CD4-positive, CD25-positive, alpha-beta regulatory T cell (primary cell): Measurements from ENCODE around the gene AKIRIN2. TPM values are rescaled to one million over a fixed set of nuclear protein-coding genes. Genes with fewer than 3 reads are reported as not detected.
A peak's percentile ranks its signal among the peaks of the same experiment; 100 is the strongest.

Source experiments
- ATAC-seq, 2 donors: fragments of 150-1000 bp; cut with Tn5 transposase; one replicate each; pipeline ENCODE4 v1.10.0; 2021; ENCODE audit warnings: low read depth in 2 of 2, moderate number of reproducible peaks in 2 of 2, moderate library complexity in 1 of 2
- DNase-seq, 3 donors: peaks; one replicate each; pipeline versions ENCODE4 v3.0.0 to v3.0.0-alpha.2; 2012 to 2022; ENCODE audit warnings: mixed read lengths in 1 of 3
- H3K27ac ChIP-seq: one replicate; pipeline ENCODE4 v1.7.0; 2013; ENCODE audit warnings: mild to moderate bottlenecking, low read length; ENCODE audit not compliant: insufficient read depth, poor library complexity, severe bottlenecking
- H3K27me3 ChIP-seq: one replicate; pipeline ENCODE4 v1.7.0; 2013; ENCODE audit warnings: low read length; ENCODE audit not compliant: control insufficient read depth, insufficient read depth
- H3K36me3 ChIP-seq: one replicate; pipeline ENCODE4 v1.7.0; 2013; ENCODE audit warnings: mild to moderate bottlenecking, low read length, moderate library complexity; ENCODE audit not compliant: control insufficient read depth, insufficient read depth
- H3K4me1 ChIP-seq: 2 replicates; pipeline ENCODE4 v1.7.0; 2013; ENCODE audit warnings: mild to moderate bottlenecking, low read length; ENCODE audit not compliant: insufficient read depth, control insufficient read depth, poor library complexity, severe bottlenecking
- H3K4me3 ChIP-seq: one replicate; pipeline ENCODE4 v1.7.0; 2013; ENCODE audit warnings: low read depth, mild to moderate bottlenecking, low read length, moderate library complexity
- H3K9me3 ChIP-seq, 2 experiments: 1 replicate in 1 of 2; 2 replicates in 1 of 2; pipeline ENCODE4 v1.7.0; 2013; ENCODE audit warnings: low read length in 2 of 2, mild to moderate bottlenecking in 1 of 2, moderate library complexity in 1 of 2; ENCODE audit not compliant: control insufficient read depth in 2 of 2
- H3K27ac Mint-ChIP-seq, 3 donors: one replicate each; pipeline ENCODE4 v1.8.0; 2020 to 2022; ENCODE audit warnings: mild to moderate bottlenecking in 3 of 3, mixed read lengths in 3 of 3, moderate library complexity in 2 of 3
- H3K27me3 Mint-ChIP-seq: one replicate; pipeline ENCODE4 v1.8.0; 2022; ENCODE audit warnings: mild to moderate bottlenecking, mixed read lengths
- H3K36me3 Mint-ChIP-seq: one replicate; pipeline ENCODE4 v1.8.0; 2020; ENCODE audit warnings: mixed read lengths
- H3K4me1 Mint-ChIP-seq, 4 donors: one replicate each; pipeline ENCODE4 v1.8.0; 2020 to 2022; ENCODE audit warnings: mixed read lengths in 4 of 4, mild to moderate bottlenecking in 1 of 4
- H3K4me3 Mint-ChIP-seq, 4 donors: one replicate each; pipeline ENCODE4 v1.8.0; 2020 to 2022; ENCODE audit warnings: mild to moderate bottlenecking in 4 of 4, mixed read lengths in 4 of 4, moderate library complexity in 3 of 4
- H3K9me3 Mint-ChIP-seq, 7 donors: one replicate each; pipeline ENCODE4 v1.8.0; 2020 to 2022; ENCODE audit warnings: mixed read lengths in 7 of 7, mild to moderate bottlenecking in 3 of 7, moderate library complexity in 2 of 7
- polyA plus RNA-seq, 4 donors: library from polyadenylated mRNA; unstranded; fragments of 300-500 nt; fragmentation: Illumina TruSeq; gene quantifications; one replicate each; pipeline ENCODE4 v1.2.3, GENCODE V29; 2021
- total RNA-seq: library from RNA; stranded (reverse); gene quantifications from one replicate; pipeline ENCODE4 v1.2.3, GENCODE V29; 2022

AKIRIN2 gene
- total and polyA plus RNA-seq, 5 donors from 2014 or later = 47.7 to 119 (median 50.3) TPM

DNA sequence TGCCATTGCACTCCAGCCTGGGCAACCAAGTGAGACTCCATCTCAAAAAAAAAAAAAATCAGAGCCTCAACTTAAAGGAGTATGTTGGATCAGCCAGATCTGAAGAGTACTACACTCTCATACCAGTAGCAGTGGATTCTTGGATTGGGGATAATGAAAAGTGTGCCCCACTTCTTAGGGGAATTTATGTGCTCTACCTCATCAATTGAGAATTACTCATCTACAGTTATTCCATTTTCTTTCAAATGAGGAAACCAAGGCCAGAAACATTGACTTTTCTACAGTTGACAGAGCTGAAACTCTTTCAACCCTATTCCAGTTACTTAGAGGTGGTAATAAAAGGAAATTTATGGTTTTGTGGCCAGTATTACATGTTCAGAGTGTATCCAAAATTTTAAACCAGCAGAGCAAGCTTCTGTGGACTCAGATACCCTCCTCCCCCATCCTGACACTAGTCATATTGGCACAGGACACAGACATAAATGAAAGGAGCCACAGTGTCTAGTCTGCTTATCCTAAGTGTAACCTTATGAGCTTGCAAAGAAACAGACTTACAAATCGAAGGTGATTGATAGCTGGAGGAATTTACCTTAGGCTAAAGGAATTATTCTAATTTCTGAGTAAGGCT, 60.9 kb downstream of the AKIRIN2 start:
- Histone ChIP-seq H3K9me3 (no peaks in the 10 kb centered on the region), H3K27me3 (no peaks in the 10 kb centered on the region), H3K4me1 (peaks cover 4% of the 10 kb centered on the region), H3K36me3 (peaks cover 25% of the 10 kb centered on the region), H3K4me3 (no peak overlapping the region), H3K27ac (no peak overlapping the region)
- ATAC-seq (no peak), DNase-seq (no peak)
- no peaks in the 10 kb centered on the region for H3K9me3 Mint-ChIP-seq
- H3K4me1 Mint-ChIP-seq = peaks cover 4 to 24% (median 12%) of the 10 kb centered on the region in 4 donors
- no peak overlapping the region for H3K4me3 Mint-ChIP-seq
- H3K36me3 Mint-ChIP-seq = peaks cover 30% of the 10 kb centered on the region
- H3K27ac Mint-ChIP-seq = no peak overlapping the region
- no peaks in the 10 kb centered on the region for H3K27me3 Mint-ChIP-seq

DNA sequence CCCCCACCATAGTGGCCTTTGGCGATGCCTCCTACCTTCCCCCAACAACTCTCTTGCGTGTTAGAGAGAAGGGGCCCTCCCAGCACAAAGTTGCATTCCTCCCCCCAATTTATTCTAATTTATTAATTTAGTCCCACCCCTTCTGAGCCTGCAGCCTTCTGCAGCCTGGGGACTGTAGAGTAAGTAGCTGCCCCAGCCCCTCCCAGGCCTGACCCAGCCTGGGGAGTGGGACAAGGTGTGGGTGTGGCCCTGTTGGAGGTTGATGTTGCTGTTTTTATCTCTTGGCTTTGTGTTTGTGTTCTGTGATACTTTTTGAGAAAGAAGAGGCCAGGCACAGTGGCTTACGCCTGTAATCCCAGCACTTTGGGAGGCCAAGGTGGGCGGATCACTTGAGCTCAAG, 62.7 kb downstream of the AKIRIN2 start:
- peaks cover 39% of the 10 kb centered on the region for H3K36me3 Mint-ChIP-seq
- H3K4me3 ChIP-seq = no peak overlapping the region
- no peaks in the 10 kb centered on the region for H3K4me1 ChIP-seq
- H3K27me3 Mint-ChIP-seq = no peaks in the 10 kb centered on the region
- no peaks in the 10 kb centered on the region for H3K27me3 ChIP-seq
- no peak overlapping the region for H3K27ac Mint-ChIP-seq
- peaks cover 0 to 12% (median 2%) of the 10 kb centered on the region in 4 donors for H3K4me1 Mint-ChIP-seq
- H3K4me3 Mint-ChIP-seq = no peak overlapping the region
- no peak overlapping the region for H3K27ac ChIP-seq
- H3K36me3 ChIP-seq = peaks cover 29% of the 10 kb centered on the region
- ATAC-seq (no peak), DNase-seq (no peak)
- H3K9me3 Mint-ChIP-seq = no peaks in the 10 kb centered on the region
- no peaks in the 10 kb centered on the region for H3K9me3 ChIP-seq

DNA sequence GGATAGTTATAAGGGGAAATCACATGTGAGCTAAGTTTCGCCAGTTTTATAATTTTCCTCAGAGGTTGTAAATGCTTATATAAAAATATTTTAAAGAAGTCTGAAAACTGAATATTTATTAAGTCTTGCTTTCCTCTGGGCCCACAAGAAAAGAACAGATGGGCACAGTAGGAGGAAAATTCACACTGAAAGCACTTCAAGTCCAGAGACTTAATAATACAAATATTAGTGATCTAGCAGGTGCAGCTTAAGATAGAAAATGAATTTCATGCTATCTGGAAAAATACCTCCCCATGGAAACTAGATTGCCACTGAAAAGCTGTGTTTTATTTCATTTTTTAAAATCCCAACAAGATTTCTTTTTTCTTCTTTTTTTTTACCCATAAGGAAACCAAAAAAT, 64.9 kb downstream of the AKIRIN2 start:
- H3K4me3 ChIP-seq = no peak overlapping the region
- Mint-ChIP-seq H3K9me3 (no peaks in the 10 kb centered on the region), H3K27me3 (no peaks in the 10 kb centered on the region), H3K4me3 (no peak overlapping the region), H3K27ac (no peak overlapping the region), H3K4me1 (peaks cover 0 to 11% (median 2%) of the 10 kb centered on the region in 4 donors), H3K36me3 (peaks cover 42% of the 10 kb centered on the region)
- H3K4me1 ChIP-seq = no peaks in the 10 kb centered on the region
- DNase-seq (no peak), ATAC-seq (no peak)
- H3K27ac ChIP-seq = no peak overlapping the region
- peaks cover 36% of the 10 kb centered on the region for H3K36me3 ChIP-seq
- H3K9me3 ChIP-seq = no peaks in the 10 kb centered on the region
- H3K27me3 ChIP-seq = no peaks in the 10 kb centered on the region

DNA sequence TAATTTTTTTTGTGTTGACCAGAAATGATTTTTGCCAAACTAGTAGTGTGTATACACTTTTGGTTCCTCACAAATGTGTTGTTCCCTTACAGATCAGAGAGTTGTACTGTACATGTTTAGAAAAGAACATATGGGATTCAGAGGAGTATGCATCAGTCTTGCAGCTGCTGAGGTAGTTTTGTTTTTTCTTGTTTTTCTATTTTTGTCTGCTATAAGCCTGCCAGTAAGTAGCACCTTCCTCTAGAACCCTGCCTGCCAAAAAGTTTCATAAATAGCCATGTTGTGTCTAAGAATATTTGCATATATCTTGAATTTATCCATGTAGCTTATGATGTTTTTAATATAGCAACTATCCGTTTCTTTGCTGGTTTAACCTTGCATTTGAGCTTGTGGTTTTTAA, 65.7 kb downstream of the AKIRIN2 start:
- H3K4me3 Mint-ChIP-seq = no peak overlapping the region
- no peaks in the 10 kb centered on the region for H3K4me1 ChIP-seq
- ATAC-seq = no peak
- H3K36me3 ChIP-seq = peaks cover 36% of the 10 kb centered on the region
- no peaks in the 10 kb centered on the region for H3K9me3 ChIP-seq
- H3K36me3 Mint-ChIP-seq = peaks cover 42% of the 10 kb centered on the region
- no peak overlapping the region for H3K27ac Mint-ChIP-seq
- no peak overlapping the region for H3K27ac ChIP-seq
- peaks cover 0 to 7% (median 2%) of the 10 kb centered on the region in 4 donors for H3K4me1 Mint-ChIP-seq
- DNase-seq = no peak
- H3K27me3 ChIP-seq = no peaks in the 10 kb centered on the region
- H3K9me3 Mint-ChIP-seq = no peaks in the 10 kb centered on the region
- H3K27me3 Mint-ChIP-seq = no peaks in the 10 kb centered on the region
- no peak overlapping the region for H3K4me3 ChIP-seq

DNA sequence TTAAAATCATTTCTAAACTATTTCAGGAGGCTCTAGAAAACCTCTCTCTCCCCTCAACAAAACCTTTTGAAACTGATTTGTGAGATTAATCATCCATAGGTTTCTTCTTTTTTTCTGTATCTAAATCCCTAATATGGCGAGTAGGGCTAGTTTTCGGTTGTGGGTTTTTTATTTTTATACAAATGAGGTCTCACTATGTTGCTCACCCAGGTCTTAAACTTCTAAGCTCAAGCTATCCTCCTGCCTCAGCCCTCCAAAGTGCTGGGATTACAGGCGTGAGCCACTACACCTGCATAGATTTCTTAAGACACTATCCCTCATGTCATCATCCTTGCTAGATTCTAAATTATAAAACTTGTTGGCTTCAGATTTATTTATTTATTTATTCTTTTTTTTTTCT, 68.2 kb downstream of the AKIRIN2 start:
- no peak overlapping the region for H3K4me3 ChIP-seq
- peaks cover 36% of the 10 kb centered on the region for H3K36me3 ChIP-seq
- H3K27ac ChIP-seq = no peak overlapping the region
- no peak for DNase-seq
- H3K4me3 Mint-ChIP-seq = no peak overlapping the region
- H3K27me3 Mint-ChIP-seq = no peaks in the 10 kb centered on the region
- peaks cover 43% of the 10 kb centered on the region for H3K36me3 Mint-ChIP-seq
- ATAC-seq = no peak
- no peak overlapping the region for H3K27ac Mint-ChIP-seq
- peaks cover 0 to 7% (median 2%) of the 10 kb centered on the region in 4 donors for H3K4me1 Mint-ChIP-seq
- peaks cover 0 to 2% (median 0%) of the 10 kb centered on the region in 7 donors for H3K9me3 Mint-ChIP-seq
- H3K27me3 ChIP-seq = no peaks in the 10 kb centered on the region
- no peaks in the 10 kb centered on the region for H3K9me3 ChIP-seq
- H3K4me1 ChIP-seq = no peaks in the 10 kb centered on the region

DNA sequence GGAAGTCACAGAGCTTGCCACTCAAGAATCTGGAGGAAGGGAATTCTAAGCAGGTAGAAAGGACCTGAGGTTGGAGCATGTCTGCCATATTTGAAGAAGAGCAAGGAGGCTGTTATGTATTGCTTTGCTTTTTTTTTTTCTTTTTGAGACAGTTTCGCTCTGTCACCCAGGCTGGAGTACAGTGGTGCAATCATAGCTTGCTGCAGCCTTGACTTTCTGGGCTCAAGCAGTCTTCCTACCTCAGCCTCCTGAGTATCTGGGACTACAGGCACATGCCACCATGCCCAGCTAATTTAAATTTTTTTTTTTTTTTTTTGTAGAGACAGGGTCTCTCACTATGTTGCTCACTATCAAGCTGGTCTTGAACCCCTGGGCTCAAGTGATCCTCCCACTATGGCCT, 71.3 kb downstream of the AKIRIN2 start:
- ATAC-seq (no peak), DNase-seq (no peak)
- Histone ChIP-seq H3K36me3 (peaks cover 27% of the 10 kb centered on the region), H3K4me3 (no peak overlapping the region), H3K27me3 (no peaks in the 10 kb centered on the region), H3K9me3 (no peaks in the 10 kb centered on the region), H3K27ac (no peak overlapping the region), H3K4me1 (no peaks in the 10 kb centered on the region)
- no peaks in the 10 kb centered on the region for H3K27me3 Mint-ChIP-seq
- H3K36me3 Mint-ChIP-seq = peaks cover 27% of the 10 kb centered on the region
- H3K27ac Mint-ChIP-seq = no peak overlapping the region
- H3K4me3 Mint-ChIP-seq = no peak overlapping the region
- peaks cover 0 to 2% (median 0%) of the 10 kb centered on the region in 7 donors for H3K9me3 Mint-ChIP-seq
- H3K4me1 Mint-ChIP-seq = peaks cover 0 to 7% (median 0%) of the 10 kb centered on the region in 4 donors

DNA sequence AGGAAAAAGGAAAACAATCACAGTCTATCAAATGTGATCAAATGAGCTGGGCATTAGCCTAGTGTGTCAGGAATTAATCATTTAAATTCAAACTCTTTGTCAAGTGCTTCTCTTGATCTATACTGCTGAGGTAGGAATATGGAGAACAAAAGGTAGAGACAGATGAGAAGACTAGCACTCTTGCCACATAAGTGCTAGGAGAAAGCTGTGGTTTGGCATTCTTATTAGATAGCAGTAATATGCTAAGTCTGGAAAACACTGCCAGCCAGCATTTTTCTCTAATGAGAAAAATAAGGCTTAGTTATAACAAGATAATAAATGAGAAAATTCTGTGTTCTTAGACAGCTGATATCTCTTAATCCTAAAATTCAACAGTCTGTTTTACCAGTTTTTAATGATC, 73.2 kb downstream of the AKIRIN2 start:
- H3K4me3 Mint-ChIP-seq = no peak overlapping the region
- DNase-seq = no peak
- ATAC-seq = no peak
- H3K9me3 Mint-ChIP-seq = peaks cover 0 to 2% (median 0%) of the 10 kb centered on the region in 7 donors
- H3K27ac Mint-ChIP-seq = no peak overlapping the region
- H3K4me1 Mint-ChIP-seq = peaks cover 0 to 11% (median 4%) of the 10 kb centered on the region in 4 donors
- Histone ChIP-seq H3K36me3 (peaks cover 23% of the 10 kb centered on the region), H3K4me1 (no peaks in the 10 kb centered on the region), H3K27ac (no peak overlapping the region), H3K9me3 (no peaks in the 10 kb centered on the region), H3K27me3 (no peaks in the 10 kb centered on the region), H3K4me3 (no peak overlapping the region)
- H3K36me3 Mint-ChIP-seq = peaks cover 32% of the 10 kb centered on the region
- H3K27me3 Mint-ChIP-seq = no peaks in the 10 kb centered on the region

DNA sequence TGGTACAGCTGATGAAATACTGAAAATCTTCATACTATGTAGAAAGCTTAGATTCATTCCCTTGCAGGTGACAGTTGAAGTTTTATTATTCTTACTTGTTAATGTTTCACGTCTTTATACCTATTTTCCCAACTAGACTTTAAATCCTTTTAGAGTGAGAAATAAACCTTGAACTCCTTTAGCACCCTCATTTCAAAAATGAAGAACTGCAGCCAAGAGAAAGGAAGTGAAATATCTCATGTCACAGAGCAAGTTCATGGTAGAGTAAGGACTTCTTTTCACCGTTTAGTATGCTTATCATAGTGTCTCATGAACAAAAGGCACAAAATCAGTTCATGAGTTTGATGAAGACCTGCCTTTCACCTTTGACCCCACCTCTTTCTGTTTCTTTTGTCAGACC, 73.6 kb downstream of the AKIRIN2 start:
- no peak overlapping the region for H3K27ac ChIP-seq
- Mint-ChIP-seq H3K4me3 (peak overlapping the region in 1 of 4 donors; percentile 38), H3K36me3 (peaks cover 34% of the 10 kb centered on the region)

More for the DNA sequence above, 73.6 kb downstream of the AKIRIN2 start:
- H3K36me3 ChIP-seq = peaks cover 20% of the 10 kb centered on the region
- DNase-seq = no peak
- ATAC-seq = no peak
- Mint-ChIP-seq H3K9me3 (peaks cover 0 to 2% (median 0%) of the 10 kb centered on the region in 7 donors), H3K27me3 (no peaks in the 10 kb centered on the region), H3K4me1 (peaks cover 0 to 11% (median 6%) of the 10 kb centered on the region in 4 donors), H3K27ac (no peak overlapping the region)
- H3K9me3 ChIP-seq = no peaks in the 10 kb centered on the region
- H3K27me3 ChIP-seq = no peaks in the 10 kb centered on the region
- H3K4me3 ChIP-seq = no peak overlapping the region
- H3K4me1 ChIP-seq = no peaks in the 10 kb centered on the region
